Measurements from ENCODE around the gene ADH1C.
A peak's percentile ranks its signal among the peaks of the same experiment; 100 is the strongest.
"Not testable (repeated sequence)": the region's sequence is repeated elsewhere in the genome, so short reads cannot be mapped to it uniquely, and the experiment has no call there.

ADH1C gene

GRCh38 chr4:99352602-99353537, at the start of gene ADH1C:
TSS of gene ADH1C (minus strand) at chr4:99352746. CDS start at chr4:99352675, 71 bp downstream.
- no peak for DNase-seq (ENCODE audit: low read depth)

DNA sequence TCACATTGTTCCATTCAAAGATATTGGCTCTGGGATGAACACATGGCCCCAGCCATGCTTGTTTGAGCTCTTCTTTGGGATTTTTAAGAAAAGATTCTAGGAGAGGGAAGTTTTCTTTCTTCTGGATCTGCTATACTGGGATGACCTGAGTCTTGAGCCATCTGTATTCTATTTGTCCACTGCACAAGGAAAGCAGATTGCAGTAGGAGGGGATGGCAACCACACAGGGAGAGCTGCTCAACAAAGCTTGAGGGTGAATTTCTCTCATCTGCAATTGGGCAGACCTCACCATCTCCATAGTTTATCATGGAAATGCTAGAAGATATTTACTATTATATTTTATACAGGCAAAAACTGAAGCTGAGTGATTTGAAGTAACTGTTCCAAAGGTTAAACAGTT, 48.3 kb upstream of the ADH1C start:
- DNase-seq (ENCODE audit: low read depth), result no peak

DNA sequence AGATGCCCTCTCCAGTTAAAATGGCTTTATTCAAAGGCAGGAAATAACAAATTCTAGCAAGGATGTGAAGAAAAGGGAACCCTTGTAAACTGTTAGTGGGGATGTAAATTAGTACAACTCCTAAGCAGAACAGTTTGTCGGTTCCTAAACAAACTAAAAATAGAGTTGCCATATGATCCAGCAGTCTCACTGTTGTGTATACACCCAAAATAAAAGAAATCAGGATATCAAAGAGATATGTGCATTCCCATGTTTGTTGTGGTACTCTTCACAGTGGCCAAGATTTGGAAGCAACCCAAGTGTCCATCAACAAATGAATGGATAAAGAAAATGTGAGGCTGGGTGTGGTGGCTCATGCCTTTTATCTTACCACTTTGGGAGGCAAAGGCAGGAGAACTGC, 46.5 kb upstream of the ADH1C start:
- no peak for DNase-seq (ENCODE audit: low read depth)

DNA sequence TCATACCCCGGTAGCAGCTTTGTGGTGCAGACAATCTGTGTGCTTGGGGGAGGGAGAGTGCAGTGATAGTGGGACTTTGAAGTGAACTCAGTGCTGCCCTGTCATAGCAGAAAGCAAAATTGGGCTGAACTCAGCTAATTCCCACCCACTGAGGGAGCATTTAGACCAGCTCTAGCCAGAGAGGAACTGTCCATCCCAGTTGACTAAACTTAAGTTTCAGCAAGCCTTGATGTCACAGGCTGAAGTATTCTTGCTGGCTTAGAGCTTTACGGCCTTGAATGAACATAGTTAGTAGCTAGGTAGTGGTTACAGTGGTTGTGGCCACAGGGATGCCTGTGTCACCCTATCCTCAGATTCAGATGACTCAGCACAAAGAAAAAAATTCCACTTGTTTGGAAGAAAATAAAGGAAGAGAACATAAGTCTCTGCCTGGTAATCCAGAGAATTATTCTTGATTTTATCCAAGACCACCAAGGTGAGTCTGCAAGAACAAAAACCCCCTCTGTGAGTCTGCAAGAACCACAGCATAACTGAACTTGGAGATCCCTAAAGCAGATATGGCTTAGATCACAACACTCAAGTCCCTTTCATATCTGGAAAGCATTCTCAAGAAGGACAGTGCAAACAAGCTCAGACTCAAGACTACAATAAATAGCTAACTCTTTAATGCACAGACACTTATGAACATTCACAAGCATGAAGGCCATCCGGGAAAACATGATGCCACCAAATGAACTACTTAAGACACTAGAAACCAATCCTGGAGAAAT, 43.2 kb upstream of the ADH1C start:
- DNase-seq (ENCODE audit: low read depth), result no peak

DNA sequence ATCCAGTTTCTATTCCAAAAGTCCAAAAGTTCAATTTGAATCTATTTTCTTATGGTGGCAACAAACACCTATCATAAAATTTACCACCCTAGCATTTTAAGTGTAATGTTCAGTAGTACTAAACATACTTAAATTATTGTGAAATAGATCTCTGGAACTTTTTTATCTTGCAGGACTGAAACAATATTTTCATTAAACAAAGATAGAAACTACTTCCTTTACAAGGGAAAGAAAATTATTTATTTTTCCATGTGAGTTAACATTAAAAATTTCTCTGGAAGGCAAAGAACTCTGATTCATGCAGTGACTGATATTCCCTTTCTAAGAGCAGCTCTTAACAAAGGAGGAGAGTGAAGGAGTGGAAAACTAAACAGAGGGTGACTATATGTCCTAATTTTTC, 42.4 kb upstream of the ADH1C start:
- no peak for DNase-seq (ENCODE audit: low read depth)

GRCh38 chr4:99390055-99390454, 37.5 kb upstream of the ADH1C start:
- DNase-seq (ENCODE audit: low read depth), result no peak

DNA sequence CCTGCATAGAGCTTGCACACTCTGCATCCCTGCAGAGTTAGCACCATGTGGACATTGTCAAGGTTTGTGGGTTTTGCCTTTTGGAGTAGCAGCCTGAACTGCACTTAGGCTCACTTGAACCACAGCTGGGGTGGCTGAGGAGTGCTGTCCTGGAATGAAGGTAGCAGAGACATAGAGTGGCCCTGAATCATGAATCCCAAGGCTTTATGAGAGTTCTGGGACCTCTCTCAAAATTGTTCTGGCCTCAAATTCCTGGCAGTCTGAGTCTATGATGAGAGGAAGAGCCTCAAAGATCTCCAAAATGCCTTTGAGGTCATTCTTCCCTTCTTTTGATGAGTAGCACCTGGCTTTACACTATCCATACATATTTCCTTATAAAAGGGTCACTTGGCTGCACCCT, 37.1 kb upstream of the ADH1C start:
- no peak for DNase-seq (ENCODE audit: low read depth)

DNA sequence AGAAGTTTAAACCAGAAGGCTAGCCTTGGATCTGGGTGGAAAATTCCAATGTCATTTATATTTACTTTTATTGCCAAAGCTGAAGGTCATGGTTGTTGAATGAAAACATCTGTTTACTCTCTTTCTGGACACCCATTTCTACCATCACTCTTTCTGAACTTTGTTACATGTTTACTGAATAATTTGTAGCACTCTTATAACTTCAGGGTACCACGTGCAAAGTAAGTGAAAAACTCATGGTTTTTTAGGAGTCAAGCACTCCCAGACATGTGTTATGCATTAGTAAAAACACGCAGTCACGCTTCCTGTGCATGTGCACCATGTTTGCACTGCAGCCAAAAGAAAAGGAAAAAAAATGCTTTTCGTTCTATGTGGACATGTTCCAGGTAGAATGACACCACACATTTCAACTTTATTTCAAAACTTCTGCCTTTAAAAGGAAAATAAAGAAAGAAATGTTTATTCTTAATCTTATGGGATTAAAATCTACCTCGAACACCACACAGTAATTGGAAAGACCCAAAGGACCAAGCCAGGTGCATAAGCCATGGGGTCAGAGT, 31.4 kb upstream of the ADH1C start:
- DNase-seq (ENCODE audit: low read depth), result no peak

DNA sequence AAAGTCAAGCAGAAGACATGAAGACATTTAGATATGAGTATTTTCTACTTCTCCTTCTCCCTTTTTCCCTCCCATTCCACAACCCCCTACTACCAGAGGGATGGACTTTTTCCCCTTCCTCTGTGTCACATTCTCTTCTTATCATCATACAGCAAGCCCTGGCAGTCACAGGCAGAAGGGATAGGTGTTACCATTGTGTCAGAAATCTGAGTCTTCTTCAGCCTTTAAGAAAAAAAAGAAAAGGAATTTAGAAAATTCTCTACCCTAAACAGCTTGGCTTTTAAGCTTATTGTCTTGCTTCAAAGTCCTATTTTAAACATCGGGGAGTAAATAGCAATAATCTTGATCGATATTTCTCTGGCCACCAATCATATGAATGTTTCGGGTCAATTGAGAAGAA, 30.9 kb upstream of the ADH1C start:
- no peak for DNase-seq (ENCODE audit: low read depth)

DNA sequence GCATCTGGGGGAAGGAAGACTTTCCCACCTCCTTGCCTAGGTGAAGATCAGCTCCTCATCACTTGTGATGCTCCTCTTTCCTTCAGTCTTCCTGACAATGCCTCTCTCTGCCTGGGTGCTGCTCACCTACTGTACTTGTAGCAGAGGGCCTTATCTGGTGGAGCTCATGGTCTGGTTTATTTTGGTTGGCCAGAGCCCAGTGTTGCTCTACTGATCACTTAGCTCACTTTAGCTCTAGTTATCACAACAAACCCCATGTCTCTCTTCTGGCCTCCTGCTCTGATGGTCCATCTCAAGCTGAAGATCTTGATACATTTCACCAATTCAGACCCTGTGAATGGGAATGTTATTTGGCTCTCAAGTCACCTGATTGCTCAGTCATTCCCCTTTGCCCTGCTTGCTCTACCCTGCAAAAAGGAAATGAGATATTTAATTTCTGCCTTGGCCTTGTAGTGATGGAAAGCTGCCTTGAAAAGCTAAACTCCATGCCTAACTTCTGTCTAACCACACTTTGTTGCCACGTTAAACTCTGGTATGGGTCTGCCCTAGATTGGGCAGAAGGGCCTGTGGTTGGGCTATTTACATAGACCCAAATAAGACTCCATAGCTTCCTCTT, 30.3 kb upstream of the ADH1C start:
- no peak for DNase-seq (ENCODE audit: low read depth)

DNA sequence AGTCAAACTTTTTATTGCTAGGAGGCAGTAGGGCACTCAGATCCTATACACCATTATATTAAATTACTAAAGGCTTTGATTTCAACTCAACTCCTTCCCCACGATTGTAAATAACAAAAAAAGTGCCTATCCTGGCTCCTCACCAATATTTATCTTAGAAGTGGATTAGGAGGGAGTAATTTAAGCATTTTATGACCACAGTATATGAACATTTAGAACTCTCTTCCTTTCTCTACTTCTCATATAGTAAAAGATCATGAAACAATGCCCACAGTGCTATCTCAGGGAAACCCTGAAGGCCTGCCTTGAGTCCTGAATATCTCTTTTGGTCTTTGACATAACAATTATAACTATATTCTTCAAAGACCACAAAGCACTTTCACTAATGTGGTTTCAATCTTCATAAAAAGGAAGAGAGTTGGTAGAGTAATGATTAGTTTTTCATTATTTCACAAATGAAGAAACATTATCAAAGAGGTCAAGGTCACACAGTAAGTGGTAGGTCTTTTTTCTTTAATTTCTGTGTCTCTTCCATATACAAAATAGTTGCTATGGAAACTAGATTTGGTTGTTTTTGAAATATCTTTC, 29.1 kb upstream of the ADH1C start:
- no peak for DNase-seq (ENCODE audit: low read depth)

GRCh38 chr4:99379571-99379970, 27.0 kb upstream of the ADH1C start:
- no peak for DNase-seq (ENCODE audit: low read depth)

- no peak for DNase-seq (ENCODE audit: low read depth)
These were observed 26.3 kb upstream of the ADH1C start for GRCh38 chr4:99378876-99379275.

GRCh38 chr4:99377341-99377740, 24.8 kb upstream of the ADH1C start:
- DNase-seq (ENCODE audit: low read depth), result peak; percentile 37

DNA sequence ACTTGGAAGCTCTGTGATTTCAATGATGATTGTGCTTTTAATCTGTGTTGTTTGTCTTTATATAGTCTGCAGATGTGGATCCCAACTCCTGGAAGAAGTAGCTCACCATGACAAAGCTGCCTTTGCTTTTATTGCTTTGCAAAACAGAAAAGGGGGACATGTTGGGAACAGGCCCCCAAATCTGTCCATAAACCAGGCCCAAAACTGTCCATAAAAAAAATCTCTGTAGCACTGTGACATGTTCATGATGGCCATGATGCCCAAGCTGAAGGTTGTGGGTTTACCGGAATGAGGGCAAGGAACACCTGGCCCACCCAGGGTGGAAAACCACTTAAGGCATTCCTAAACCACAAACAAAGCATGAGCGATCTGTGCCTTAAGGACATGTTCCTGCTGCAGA, 19.9 kb upstream of the ADH1C start:
- DNase-seq (ENCODE audit: low read depth), result not testable (repeated sequence)

- not testable (repeated sequence) for DNase-seq (ENCODE audit: low read depth)
These were observed 15.3 kb upstream of the ADH1C start for GRCh38 chr4:99367817-99368216.

DNA sequence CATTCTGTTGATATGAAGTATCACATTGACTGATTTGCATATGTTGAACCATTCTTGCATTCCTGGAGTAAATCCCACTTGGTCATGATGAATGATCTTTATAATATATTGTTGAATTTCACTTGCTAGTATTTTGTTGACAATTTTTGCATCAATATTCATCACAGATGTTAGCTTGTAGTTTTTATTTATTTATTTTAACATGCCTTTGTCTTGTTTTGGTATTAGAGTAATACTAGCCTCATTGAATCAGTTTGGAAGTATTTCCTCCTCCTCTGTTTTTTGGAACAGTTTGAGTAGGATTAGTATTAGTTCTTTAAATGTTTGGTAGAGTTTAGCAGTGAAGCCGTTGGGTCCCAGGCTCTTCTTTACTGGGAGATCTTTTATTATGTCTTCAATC, 13.9 kb upstream of the ADH1C start:
- DNase-seq (ENCODE audit: low read depth), result no peak

- no peak for DNase-seq (ENCODE audit: low read depth)
These were observed 10.2 kb upstream of the ADH1C start for GRCh38 chr4:99362768-99363167.

GRCh38 chr4:99361899-99362275, 9.3 kb upstream of the ADH1C start:
- no peak for DNase-seq (ENCODE audit: low read depth)

DNA sequence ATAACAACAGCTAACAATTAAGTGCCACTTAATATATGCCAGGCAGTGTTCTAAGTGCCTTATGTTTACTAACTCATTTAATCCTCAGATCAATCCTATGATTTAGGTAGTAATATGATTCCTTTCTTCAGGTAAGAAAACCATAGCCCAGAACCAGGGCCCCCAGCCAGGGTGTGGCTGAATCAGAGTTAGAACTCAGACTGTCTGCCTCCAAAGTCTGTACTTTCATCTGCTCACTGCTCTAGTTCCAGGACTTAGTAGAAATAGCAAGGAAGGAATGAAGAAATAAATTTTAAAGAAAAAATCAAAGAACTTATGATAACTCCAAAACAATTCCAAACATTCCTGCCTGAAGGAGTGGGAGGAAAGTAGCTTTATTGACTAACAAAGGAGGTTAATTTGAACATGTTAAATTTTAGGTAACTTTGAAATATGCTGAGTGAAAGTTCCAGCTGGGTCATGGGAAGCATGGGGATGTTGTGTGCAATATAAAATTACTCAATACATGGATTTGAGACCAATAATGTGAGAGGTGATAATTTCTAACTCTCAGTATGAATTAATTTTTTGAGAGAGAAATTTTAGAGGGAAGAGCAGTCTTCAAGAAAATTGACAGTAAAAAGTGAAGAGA, 8.8 kb upstream of the ADH1C start:
- no peak for DNase-seq (ENCODE audit: low read depth)

DNA sequence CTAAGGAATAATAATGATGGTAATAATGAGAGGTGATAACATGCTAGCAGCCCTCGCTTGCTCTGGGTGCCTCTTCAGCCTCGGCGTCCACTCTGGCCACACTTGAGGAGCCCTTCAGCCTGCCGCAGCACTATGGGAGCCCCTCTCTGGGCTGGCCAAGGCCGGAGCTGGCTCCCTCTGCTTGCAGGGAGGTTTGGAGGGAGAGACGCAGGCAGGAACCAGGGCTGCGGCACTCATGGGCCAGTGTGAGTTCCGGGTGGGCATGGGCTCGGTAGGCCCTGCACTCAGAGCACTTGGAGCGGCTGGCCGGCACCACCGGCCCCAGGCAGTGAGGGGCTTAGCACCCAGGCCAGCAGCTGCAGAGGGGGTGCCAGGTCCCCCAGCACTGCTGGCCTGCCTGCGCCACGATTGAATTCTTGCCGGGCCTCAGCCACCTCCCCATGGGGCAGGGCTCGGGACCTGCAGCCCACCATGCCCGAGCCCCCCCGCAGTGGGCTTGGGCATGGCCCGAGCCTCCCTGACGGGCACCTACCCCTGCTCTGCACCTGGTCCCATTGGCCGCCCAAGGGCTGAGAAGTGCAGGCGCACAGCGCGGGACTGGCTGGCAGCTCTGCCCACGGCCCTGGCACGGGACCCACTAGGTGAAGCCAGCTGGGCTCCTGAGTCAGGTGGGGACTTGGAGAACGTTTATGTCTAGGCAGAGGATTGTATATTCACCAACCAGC, 7.1 kb upstream of the ADH1C start:
- DNase-seq (ENCODE audit: low read depth), result no peak
